ENCODE results near the gene HPSE2.

The HPSE2 gene

GRCh38 chr10:98848361-98848760 lies 387.3 kb downstream of the HPSE2 start:
- no peaks in the 10 kb centered on the region for H3K9me3 ChIP-seq (ENCODE audit: control insufficient read depth, insufficient read depth, low read length)
- no peaks in the 10 kb centered on the region for H3K36me3 ChIP-seq (ENCODE audit: control insufficient read depth, insufficient read depth, low read length)
- H3K4me3 ChIP-seq (ENCODE audit: low read depth, low read length), result no peak overlapping the region
- H3K27ac ChIP-seq (ENCODE audit: low read depth, low read length), result no peak overlapping the region
- H3K27me3 ChIP-seq (ENCODE audit: control insufficient read depth, insufficient read depth, low read length), result no peaks in the 10 kb centered on the region
- no peaks in the 10 kb centered on the region for H3K4me1 ChIP-seq (ENCODE audit: control insufficient read depth, insufficient read depth, low read length)
- H3K9ac ChIP-seq (ENCODE audit: low read depth, low read length), result no peak overlapping the region

GRCh38 chr10:98846787-98847186 lies 388.9 kb downstream of the HPSE2 start:
- Histone ChIP-seq H3K36me3 (ENCODE audit: control insufficient read depth, insufficient read depth, low read length) (no peaks in the 10 kb centered on the region), H3K9ac (ENCODE audit: low read depth, low read length) (no peak overlapping the region), H3K27ac (ENCODE audit: low read depth, low read length) (no peak overlapping the region), H3K4me3 (ENCODE audit: low read depth, low read length) (no peak overlapping the region), H3K9me3 (ENCODE audit: control insufficient read depth, insufficient read depth, low read length) (no peaks in the 10 kb centered on the region), H3K4me1 (ENCODE audit: control insufficient read depth, insufficient read depth, low read length) (no peaks in the 10 kb centered on the region), H3K27me3 (ENCODE audit: control insufficient read depth, insufficient read depth, low read length) (no peaks in the 10 kb centered on the region)

DNA sequence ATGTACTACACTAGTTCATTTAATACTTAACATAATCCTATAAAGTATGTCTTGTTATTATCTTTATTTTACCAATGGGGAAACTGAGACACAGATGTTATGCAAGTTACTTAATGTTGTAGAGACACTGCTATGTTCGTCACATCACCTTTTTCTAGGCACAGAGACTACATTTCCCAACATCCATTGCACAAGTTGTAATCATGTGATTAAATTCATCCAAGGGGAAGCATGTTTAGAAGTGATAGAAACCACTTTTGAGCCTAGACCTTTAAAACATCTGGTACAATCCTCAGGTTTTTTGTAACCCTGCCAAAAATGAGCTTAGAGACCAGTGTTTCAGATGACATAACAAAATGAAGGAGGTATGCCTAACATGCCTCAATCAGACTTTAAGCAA lies 402.1 kb downstream of the HPSE2 start:
- H3K36me3 ChIP-seq (ENCODE audit: control insufficient read depth, insufficient read depth, low read length), result no peaks in the 10 kb centered on the region
- H3K4me3 ChIP-seq (ENCODE audit: low read depth, low read length), result no peak overlapping the region
- no peak overlapping the region for H3K27ac ChIP-seq (ENCODE audit: low read depth, low read length)
- peaks cover 11% of the 10 kb centered on the region; the same call in 1 of the 2 replicates for H3K4me1 ChIP-seq (ENCODE audit: control insufficient read depth, insufficient read depth, low read length)
- H3K27me3 ChIP-seq (ENCODE audit: control insufficient read depth, insufficient read depth, low read length), result no peaks in the 10 kb centered on the region
- H3K9me3 ChIP-seq (ENCODE audit: control insufficient read depth, insufficient read depth, low read length), result no peaks in the 10 kb centered on the region
- H3K9ac ChIP-seq (ENCODE audit: low read depth, low read length), result no peak overlapping the region

DNA sequence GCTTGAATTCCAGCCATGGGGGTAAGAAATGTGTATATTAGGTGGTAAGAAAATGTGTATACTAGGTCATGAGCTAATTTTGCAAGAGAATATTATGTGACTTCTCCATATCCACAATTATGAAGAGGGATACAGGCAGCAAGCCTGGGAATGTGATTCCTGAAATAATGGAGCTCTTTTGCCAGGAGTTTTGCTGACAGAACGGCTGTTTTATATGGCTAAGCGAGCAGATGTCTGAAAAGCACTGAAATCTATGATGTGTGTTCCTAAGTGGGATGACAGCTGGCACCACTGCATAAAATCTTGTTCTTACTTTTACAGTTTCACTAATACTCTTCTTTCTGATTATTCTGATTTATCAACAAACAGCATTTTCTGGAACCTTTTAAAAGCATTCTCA lies 402.9 kb downstream of the HPSE2 start:
- no peaks in the 10 kb centered on the region for H3K36me3 ChIP-seq (ENCODE audit: control insufficient read depth, insufficient read depth, low read length)
- H3K27me3 ChIP-seq (ENCODE audit: control insufficient read depth, insufficient read depth, low read length), result no peaks in the 10 kb centered on the region
- no peak overlapping the region for H3K4me3 ChIP-seq (ENCODE audit: low read depth, low read length)
- H3K9me3 ChIP-seq (ENCODE audit: control insufficient read depth, insufficient read depth, low read length), result no peaks in the 10 kb centered on the region
- H3K9ac ChIP-seq (ENCODE audit: low read depth, low read length), result no peak overlapping the region
- peaks cover 11% of the 10 kb centered on the region; the same call in 1 of the 2 replicates for H3K4me1 ChIP-seq (ENCODE audit: control insufficient read depth, insufficient read depth, low read length)
- H3K27ac ChIP-seq (ENCODE audit: low read depth, low read length), result no peak overlapping the region

DNA sequence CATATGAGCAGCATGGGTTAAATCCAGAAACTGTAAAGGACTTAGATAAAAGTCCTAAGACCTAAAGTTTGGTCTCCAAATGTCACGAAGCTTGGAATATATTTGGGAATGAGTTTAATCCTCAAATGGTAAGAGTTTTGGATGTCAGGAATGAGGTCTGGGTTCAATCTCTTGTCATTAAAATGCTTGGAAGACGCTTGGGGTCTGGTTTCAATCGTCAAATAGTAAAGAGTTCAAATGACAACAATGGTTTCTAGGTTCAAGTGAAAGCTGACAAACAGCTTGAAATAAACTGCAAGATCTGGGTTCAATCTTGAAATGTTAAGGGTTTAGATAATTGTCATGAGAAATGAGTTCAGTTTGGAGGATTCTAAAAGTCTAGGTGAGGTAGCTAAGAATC lies 403.5 kb downstream of the HPSE2 start:
- Histone ChIP-seq H3K27ac (ENCODE audit: low read depth, low read length) (no peak overlapping the region), H3K9me3 (ENCODE audit: control insufficient read depth, insufficient read depth, low read length) (no peaks in the 10 kb centered on the region), H3K9ac (ENCODE audit: low read depth, low read length) (no peak overlapping the region), H3K36me3 (ENCODE audit: control insufficient read depth, insufficient read depth, low read length) (no peaks in the 10 kb centered on the region), H3K4me1 (ENCODE audit: control insufficient read depth, insufficient read depth, low read length) (peaks cover 11% of the 10 kb centered on the region; the same call in 1 of the 2 replicates), H3K4me3 (ENCODE audit: low read depth, low read length) (no peak overlapping the region), H3K27me3 (ENCODE audit: control insufficient read depth, insufficient read depth, low read length) (no peaks in the 10 kb centered on the region)

- Histone ChIP-seq H3K27ac (ENCODE audit: low read depth, low read length) (no peak overlapping the region), H3K27me3 (ENCODE audit: control insufficient read depth, insufficient read depth, low read length) (no peaks in the 10 kb centered on the region), H3K36me3 (ENCODE audit: control insufficient read depth, insufficient read depth, low read length) (no peaks in the 10 kb centered on the region), H3K4me1 (ENCODE audit: control insufficient read depth, insufficient read depth, low read length) (peaks cover 10% of the 10 kb centered on the region; the same call in 1 of the 2 replicates), H3K9ac (ENCODE audit: low read depth, low read length) (no peak overlapping the region), H3K4me3 (ENCODE audit: low read depth, low read length) (no peak overlapping the region), H3K9me3 (ENCODE audit: control insufficient read depth, insufficient read depth, low read length) (no peaks in the 10 kb centered on the region)
Measured at GRCh38 chr10:98831391-98831790, 404.3 kb downstream of the HPSE2 start.

GRCh38 chr10:98825741-98826140 lies 409.9 kb downstream of the HPSE2 start:
- Histone ChIP-seq H3K9me3 (ENCODE audit: control insufficient read depth, insufficient read depth, low read length) (no peaks in the 10 kb centered on the region), H3K9ac (ENCODE audit: low read depth, low read length) (no peak overlapping the region), H3K4me1 (ENCODE audit: control insufficient read depth, insufficient read depth, low read length) (no peaks in the 10 kb centered on the region), H3K27ac (ENCODE audit: low read depth, low read length) (no peak overlapping the region), H3K36me3 (ENCODE audit: control insufficient read depth, insufficient read depth, low read length) (no peaks in the 10 kb centered on the region), H3K27me3 (ENCODE audit: control insufficient read depth, insufficient read depth, low read length) (no peaks in the 10 kb centered on the region), H3K4me3 (ENCODE audit: low read depth, low read length) (no peak overlapping the region)

GRCh38 chr10:98817396-98817795 lies 418.3 kb downstream of the HPSE2 start:
- no peaks in the 10 kb centered on the region for H3K9me3 ChIP-seq (ENCODE audit: control insufficient read depth, insufficient read depth, low read length)
- H3K9ac ChIP-seq (ENCODE audit: low read depth, low read length), result no peak overlapping the region
- H3K4me1 ChIP-seq (ENCODE audit: control insufficient read depth, insufficient read depth, low read length), result no peaks in the 10 kb centered on the region
- H3K27ac ChIP-seq (ENCODE audit: low read depth, low read length), result no peak overlapping the region
- H3K36me3 ChIP-seq (ENCODE audit: control insufficient read depth, insufficient read depth, low read length), result no peaks in the 10 kb centered on the region
- no peaks in the 10 kb centered on the region for H3K27me3 ChIP-seq (ENCODE audit: control insufficient read depth, insufficient read depth, low read length)
- H3K4me3 ChIP-seq (ENCODE audit: low read depth, low read length), result no peak overlapping the region

DNA sequence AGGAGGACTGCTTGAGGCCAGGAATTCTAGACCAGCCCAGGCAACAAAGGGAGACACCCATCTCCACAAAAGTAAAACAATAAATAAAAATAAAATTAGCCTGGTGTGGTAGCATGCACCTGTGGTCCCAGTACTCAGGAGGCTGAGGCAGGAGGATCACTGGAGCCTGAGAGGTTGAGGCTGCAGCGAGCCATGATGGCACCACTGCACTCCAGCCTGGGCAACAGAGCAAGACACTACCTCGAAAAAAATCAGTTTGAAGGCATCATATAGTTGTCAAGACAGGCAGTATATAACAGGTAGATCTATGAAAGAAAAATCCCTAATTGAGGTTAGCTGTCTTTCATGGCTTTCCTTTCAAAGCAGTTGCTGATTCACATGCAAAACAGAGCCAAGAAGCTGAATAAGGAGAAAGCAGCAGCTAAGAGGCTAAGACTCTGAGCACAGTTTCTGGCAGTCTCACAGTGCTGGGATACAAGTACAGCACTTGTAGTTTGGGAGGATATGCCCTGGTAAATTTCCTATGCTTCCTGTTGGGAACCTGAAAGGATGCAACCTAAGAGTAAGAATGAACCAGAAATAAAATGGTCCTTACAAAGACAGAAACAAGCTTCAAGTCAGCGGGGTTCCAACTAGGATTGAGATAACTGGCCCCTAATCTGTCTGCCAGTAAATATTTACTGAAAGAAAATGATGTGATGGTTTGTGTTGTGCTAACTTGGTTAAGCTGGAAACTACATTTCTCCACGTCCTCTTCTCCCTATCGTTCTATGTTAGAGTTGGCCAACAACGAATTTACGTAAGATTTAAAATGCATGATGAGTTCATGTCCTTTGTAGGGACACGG lies 420.4 kb downstream of the HPSE2 start:
- Histone ChIP-seq H3K27ac (ENCODE audit: low read depth, low read length) (no peak overlapping the region), H3K9me3 (ENCODE audit: control insufficient read depth, insufficient read depth, low read length) (no peaks in the 10 kb centered on the region), H3K4me3 (ENCODE audit: low read depth, low read length) (no peak overlapping the region), H3K9ac (ENCODE audit: low read depth, low read length) (no peak overlapping the region), H3K4me1 (ENCODE audit: control insufficient read depth, insufficient read depth, low read length) (no peaks in the 10 kb centered on the region), H3K27me3 (ENCODE audit: control insufficient read depth, insufficient read depth, low read length) (no peaks in the 10 kb centered on the region), H3K36me3 (ENCODE audit: control insufficient read depth, insufficient read depth, low read length) (no peaks in the 10 kb centered on the region)

DNA sequence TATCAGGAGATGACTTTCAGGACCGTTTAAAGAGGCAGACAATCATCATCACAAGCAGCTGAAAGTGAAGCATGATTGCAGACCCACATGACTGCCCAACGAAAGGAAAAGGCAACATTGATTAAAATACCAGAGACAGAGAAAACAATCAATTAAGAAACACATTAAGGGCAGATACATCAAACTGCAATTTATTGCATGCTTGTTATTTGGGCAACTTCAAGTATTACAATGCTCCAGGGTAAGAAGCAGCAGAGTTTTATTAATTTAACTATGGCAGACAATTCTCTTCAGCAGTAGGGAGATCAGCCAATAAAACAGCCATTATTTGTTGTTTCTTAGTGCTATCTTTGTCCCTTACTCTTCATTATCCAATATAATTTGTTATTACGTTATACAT lies 421.2 kb downstream of the HPSE2 start:
- Histone ChIP-seq H3K4me1 (ENCODE audit: control insufficient read depth, insufficient read depth, low read length) (no peaks in the 10 kb centered on the region), H3K4me3 (ENCODE audit: low read depth, low read length) (no peak overlapping the region), H3K9ac (ENCODE audit: low read depth, low read length) (no peak overlapping the region), H3K9me3 (ENCODE audit: control insufficient read depth, insufficient read depth, low read length) (no peaks in the 10 kb centered on the region), H3K27me3 (ENCODE audit: control insufficient read depth, insufficient read depth, low read length) (no peaks in the 10 kb centered on the region), H3K27ac (ENCODE audit: low read depth, low read length) (no peak overlapping the region), H3K36me3 (ENCODE audit: control insufficient read depth, insufficient read depth, low read length) (no peaks in the 10 kb centered on the region)

DNA sequence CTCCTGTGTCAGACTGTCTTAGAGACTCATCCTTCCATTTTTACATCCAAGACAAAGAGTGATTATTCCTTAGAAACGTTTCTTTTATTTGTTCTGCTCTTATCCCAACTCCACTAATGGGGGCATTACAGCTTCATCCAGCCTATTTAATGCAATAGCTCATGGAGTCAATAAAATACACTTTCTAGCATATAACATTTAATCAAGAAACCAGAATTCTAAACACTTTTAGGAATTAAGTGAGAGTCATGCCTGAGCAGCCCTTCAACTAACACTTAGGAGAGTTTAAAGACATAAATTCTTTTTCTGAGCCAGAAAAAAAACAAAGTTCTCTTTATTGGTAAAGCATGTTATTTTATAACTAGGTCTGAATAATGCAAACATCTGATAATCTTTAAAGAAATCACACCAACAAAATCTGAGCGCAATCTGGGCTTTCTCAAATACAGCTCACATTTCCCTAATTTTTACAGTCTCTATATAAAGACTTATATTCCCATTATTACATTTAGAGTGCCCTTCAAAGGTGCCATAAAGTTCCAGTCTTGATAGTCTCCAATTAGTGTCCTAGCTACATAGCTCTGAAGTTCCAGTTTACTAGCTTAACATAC lies 427.3 kb downstream of the HPSE2 start:
- Histone ChIP-seq H3K9me3 (ENCODE audit: control insufficient read depth, insufficient read depth, low read length) (no peaks in the 10 kb centered on the region), H3K36me3 (ENCODE audit: control insufficient read depth, insufficient read depth, low read length) (no peaks in the 10 kb centered on the region), H3K9ac (ENCODE audit: low read depth, low read length) (no peak overlapping the region), H3K4me3 (ENCODE audit: low read depth, low read length) (no peak overlapping the region), H3K27ac (ENCODE audit: low read depth, low read length) (no peak overlapping the region), H3K4me1 (ENCODE audit: control insufficient read depth, insufficient read depth, low read length) (no peaks in the 10 kb centered on the region), H3K27me3 (ENCODE audit: control insufficient read depth, insufficient read depth, low read length) (no peaks in the 10 kb centered on the region)
